GM12891 (cell line): ENCODE measurements around the gene ANKRD16.

Experiments used
- POLR2AphosphoS5 ChIP-seq: IDR thresholded peaks from 2 replicates; pipeline ENCODE4 v1.6.1; 2011; ENCODE audit warnings: low read depth, low read length, control low read depth
- SPI1 ChIP-seq: IDR thresholded peaks from 2 replicates; pipeline ENCODE4 v1.6.1; 2011; ENCODE audit warnings: low read depth, low read length, control low read depth
- TAF1 ChIP-seq: IDR thresholded peaks from 2 replicates; pipeline ENCODE4 v1.6.1; 2011; ENCODE audit warnings: low read depth, low read length, control low read depth

DNA sequence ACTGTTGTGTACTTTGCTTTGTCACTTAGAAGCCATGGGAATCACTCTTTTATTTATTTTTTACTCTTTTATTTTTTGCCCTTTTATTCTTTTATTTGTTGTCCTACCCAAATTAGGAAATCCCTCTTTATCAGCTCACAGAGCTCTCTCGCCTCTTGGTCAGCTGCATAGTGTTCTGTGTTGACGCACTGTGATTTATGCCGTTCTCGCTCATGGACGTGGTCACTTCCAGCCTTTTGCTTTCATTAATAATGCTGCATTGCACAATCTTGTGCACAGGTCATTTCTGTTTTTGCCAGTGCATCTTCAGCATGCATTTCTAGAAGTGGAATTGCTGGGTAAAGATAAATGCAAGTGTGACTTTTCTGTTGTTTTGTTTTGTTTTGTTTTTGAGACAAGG, 42.7 kb upstream of the ANKRD16 start:
- TF ChIP-seq TAF1 (no peak), SPI1 (no peak), POLR2AphosphoS5 (no peak)
